Adipocyte (in vitro differentiated cells): Measurements from ENCODE around the gene BIRC3.

ENCODE experiments used
- DNase-seq: peaks from one replicate; pipeline ENCODE4 v3.0.0-alpha.2; 2015; ENCODE audit warnings: low read depth
- H3K27me3 ChIP-seq: replicated peaks from 2 replicates; pipeline ENCODE4 v1.7.0; 2013; ENCODE audit warnings: mild to moderate bottlenecking, low read length, moderate library complexity; ENCODE audit not compliant: control insufficient read depth, insufficient read depth
- H3K36me3 ChIP-seq: 2 replicates; pipeline ENCODE4 v1.7.0; 2013; ENCODE audit warnings: low read length, mild to moderate bottlenecking, moderate library complexity; ENCODE audit not compliant: control insufficient read depth, insufficient read depth, severe bottlenecking
- H3K4me1 ChIP-seq: 2 replicates; pipeline ENCODE4 v1.7.0; 2013; ENCODE audit warnings: mild to moderate bottlenecking, low read length, moderate library complexity; ENCODE audit not compliant: control insufficient read depth, insufficient read depth
- H3K4me3 ChIP-seq: 2 replicates; pipeline ENCODE4 v1.7.0; 2013; ENCODE audit warnings: mild to moderate bottlenecking, low read length, moderate library complexity
- H3K9ac ChIP-seq: 2 replicates; pipeline ENCODE4 v1.7.0; 2013; ENCODE audit warnings: mild to moderate bottlenecking, low read length, moderate library complexity
- H3K9me3 ChIP-seq: 2 replicates; pipeline ENCODE4 v1.7.0; 2013; ENCODE audit warnings: mild to moderate bottlenecking, low read length, moderate library complexity; ENCODE audit not compliant: control insufficient read depth

The BIRC3 gene

DNA sequence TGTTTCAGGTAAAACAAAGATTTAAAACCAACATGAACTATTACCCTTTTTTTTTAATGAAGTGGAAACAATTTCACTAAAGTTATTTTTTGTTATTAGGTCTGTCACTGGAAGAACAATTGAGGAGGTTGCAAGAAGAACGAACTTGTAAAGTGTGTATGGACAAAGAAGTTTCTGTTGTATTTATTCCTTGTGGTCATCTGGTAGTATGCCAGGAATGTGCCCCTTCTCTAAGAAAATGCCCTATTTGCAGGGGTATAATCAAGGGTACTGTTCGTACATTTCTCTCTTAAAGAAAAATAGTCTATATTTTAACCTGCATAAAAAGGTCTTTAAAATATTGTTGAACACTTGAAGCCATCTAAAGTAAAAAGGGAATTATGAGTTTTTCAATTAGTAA is 60.6 kb downstream of the BIRC3 start:
- no peaks in the 10 kb centered on the region for H3K27me3 ChIP-seq
- no peak for DNase-seq
- peaks cover 6% of the 10 kb centered on the region for H3K4me1 ChIP-seq
- H3K36me3 ChIP-seq: peaks cover 65% of the 10 kb centered on the region
- H3K9ac ChIP-seq: no peak overlapping the region
- H3K4me3 ChIP-seq: no peak overlapping the region
- H3K9me3 ChIP-seq: no peaks in the 10 kb centered on the region

DNA sequence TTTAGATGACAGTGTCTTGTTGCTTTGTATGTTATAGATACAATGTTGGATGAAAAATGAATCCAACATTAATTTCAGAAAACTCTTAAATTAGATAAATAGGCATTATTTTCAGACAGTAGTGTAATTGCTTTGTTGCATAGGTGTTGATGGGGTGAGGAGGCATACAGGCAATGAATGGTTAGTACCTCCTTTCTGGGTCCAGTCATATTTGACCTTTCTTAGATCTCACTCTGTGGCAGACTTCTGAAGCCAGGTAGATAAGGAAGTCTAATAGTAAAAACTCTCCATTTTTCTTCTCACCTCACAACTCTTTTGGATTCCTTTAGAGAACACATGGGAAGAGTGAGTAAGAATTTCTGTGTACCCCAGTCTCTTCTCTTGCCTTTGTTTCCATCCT is 61.5 kb downstream of the BIRC3 start:
- no peaks in the 10 kb centered on the region for H3K9me3 ChIP-seq
- no peak overlapping the region for H3K4me3 ChIP-seq
- H3K36me3 ChIP-seq: peaks cover 69% of the 10 kb centered on the region
- H3K4me1 ChIP-seq: peaks cover 12% of the 10 kb centered on the region
- DNase-seq: no peak
- H3K27me3 ChIP-seq: no peaks in the 10 kb centered on the region
- no peak overlapping the region for H3K9ac ChIP-seq

DNA sequence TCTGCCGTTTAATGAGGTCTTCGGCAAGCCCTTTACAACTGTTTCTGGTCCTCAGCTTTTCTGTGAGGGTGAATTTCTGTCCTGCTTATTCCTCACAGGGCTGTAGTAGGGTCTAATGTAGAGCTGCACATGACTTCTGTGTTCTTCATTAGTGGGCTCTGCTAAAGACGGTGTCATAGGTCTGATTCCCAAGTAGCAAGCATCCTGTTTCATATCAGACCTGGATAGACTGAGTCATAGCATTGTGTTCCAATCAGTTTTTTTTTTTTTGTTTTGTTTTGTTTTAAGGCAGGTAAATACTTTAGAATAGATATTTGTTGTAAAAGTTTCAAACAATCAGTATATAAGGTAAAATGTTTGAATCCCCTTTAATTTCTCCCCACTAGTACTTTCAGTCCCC is 65.1 kb downstream of the BIRC3 start:
- H3K4me3 ChIP-seq: no peak overlapping the region
- peaks cover 86% of the 10 kb centered on the region for H3K36me3 ChIP-seq
- no peak for DNase-seq
- H3K9ac ChIP-seq: no peak overlapping the region
- H3K4me1 ChIP-seq: peaks cover 9% of the 10 kb centered on the region
- no peaks in the 10 kb centered on the region for H3K9me3 ChIP-seq
- H3K27me3 ChIP-seq: no peaks in the 10 kb centered on the region

DNA sequence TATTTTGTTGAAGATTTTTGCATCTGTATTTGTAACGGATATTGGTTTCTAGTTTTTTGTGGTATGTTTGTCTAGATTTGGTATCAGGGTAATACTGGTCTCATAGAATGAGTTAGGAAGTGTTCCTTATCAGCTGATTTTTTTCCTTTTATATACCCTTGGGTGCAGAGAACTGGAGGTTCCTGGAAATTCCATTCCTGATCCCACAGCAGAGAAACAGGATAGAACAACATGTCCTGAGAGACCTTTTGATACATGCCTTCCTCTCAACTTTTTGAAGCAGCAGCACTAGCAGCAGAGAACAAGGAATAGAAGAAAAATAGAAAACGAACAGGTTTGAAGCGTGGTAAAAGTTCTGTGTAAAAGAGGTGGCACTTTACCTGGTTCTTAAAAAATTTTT is 66.6 kb downstream of the BIRC3 start:
- H3K9ac ChIP-seq: no peak overlapping the region
- H3K9me3 ChIP-seq: no peaks in the 10 kb centered on the region
- H3K4me3 ChIP-seq: no peak overlapping the region
- peaks cover 9% of the 10 kb centered on the region for H3K4me1 ChIP-seq
- H3K36me3 ChIP-seq: peaks cover 83% of the 10 kb centered on the region
- DNase-seq: no peak
- H3K27me3 ChIP-seq: no peaks in the 10 kb centered on the region

DNA sequence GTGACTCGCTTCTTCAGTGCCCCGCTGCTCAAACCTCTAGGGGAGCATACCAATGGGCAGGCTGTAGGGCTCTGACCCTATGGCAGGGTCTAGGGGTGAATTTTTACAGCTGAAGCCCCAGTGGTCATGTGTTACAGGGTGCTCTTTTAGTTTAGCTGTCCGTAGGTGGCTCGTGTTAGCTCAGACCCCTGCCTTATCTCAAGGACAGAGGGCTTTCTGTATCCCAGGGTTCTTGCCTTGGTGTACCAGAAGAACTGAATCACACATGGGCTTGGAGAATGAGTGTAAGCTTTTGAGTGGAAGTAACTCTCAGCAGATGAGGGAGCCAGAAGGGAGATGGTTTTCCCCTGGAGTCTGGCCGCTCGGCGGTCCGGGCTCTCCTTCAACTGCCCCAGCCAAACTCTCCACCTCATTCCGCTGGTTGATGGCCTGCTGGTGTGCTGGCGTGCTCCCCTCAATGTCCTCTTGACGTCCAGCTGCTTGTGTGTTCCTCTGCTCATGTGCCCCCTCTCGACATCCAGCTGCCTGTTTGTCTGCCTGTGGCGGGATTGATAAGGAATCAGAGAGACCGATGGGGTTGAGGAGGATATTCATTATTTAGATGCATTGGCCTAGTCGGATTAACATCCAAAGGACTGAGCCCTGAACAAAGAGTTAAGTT is 67.3 kb downstream of the BIRC3 start:
- no peak overlapping the region for H3K9ac ChIP-seq
- peaks cover 9% of the 10 kb centered on the region for H3K4me1 ChIP-seq
- no peaks in the 10 kb centered on the region for H3K27me3 ChIP-seq
- no peak overlapping the region for H3K4me3 ChIP-seq
- DNase-seq: no peak
- no peaks in the 10 kb centered on the region for H3K9me3 ChIP-seq
- peaks cover 83% of the 10 kb centered on the region for H3K36me3 ChIP-seq

DNA sequence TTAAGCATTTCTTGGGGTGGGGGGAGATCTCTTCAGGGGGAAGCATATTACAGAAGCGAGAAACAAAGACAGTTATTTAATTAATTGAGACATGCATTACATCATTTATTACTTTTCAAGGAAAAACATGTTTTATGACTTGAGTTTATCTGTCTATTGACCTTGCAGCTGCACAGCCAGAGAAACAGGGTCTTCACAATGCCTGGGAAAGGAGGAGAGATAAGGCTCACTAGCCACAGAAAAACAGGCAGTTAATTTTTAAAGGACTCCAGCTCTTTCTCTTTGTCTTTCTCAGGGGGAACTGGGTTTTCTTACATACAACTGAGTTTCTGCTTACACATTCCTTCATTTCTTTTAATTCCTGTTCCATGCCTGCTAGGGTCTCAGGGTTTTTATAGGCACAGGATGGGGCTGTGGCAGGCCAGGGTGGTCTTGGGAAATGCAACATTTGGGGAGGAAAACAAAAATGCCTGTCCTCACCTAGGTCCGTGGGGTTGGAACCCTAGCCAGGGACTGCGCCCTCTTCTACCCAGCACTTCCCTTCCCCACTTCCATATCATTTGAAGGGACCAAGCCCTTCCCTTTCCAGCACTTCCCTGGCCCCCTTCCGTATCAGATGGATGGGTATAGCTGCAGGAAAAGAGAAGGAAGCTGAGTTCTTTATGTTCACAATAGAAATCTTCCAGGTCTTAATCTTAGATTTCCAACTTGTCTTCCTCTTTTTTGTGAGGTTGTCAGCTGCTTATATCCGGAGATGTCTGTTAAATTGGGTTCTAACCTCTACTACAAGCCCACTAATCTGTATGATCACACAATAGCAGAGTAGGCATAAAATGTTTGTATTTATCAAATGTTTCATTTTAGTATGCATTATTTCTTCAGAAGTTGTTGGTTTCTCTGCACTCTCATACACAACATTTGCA is 68.1 kb downstream of the BIRC3 start:
- Histone ChIP-seq H3K4me3 (no peak overlapping the region), H3K27me3 (no peaks in the 10 kb centered on the region), H3K4me1 (peaks cover 9% of the 10 kb centered on the region), H3K9me3 (no peaks in the 10 kb centered on the region), H3K9ac (no peak overlapping the region), H3K36me3 (peaks cover 77% of the 10 kb centered on the region)
- no peak for DNase-seq

DNA sequence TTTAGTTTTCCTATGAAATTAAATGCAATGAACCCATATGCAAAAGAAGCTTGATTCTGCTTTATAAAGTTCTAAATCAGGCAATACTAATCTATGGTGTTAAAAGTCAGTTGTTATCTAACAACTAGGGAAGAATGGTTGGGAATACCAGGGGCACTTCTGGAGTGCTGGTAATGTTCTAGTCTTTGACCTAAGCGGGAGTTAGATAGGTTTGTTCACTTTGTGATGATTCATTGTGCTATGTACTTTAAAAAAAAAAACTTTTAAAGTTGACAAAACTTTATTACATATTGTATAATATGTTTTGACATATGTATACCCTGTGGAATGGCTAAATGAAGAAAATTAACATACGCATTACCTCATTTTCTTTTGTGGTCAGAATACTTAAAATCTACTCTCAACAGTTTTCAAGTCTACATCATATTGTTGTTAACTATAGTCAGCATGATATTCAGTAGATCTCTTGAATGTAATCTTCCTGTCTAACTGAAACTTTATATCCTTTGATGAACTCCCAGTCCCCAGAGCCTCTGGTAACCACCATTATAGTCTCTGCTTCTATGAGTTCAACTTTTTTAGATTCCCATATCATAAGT is 69.0 kb downstream of the BIRC3 start:
- Histone ChIP-seq H3K9me3 (no peaks in the 10 kb centered on the region), H3K9ac (no peak overlapping the region), H3K4me3 (no peak overlapping the region), H3K36me3 (peaks cover 72% of the 10 kb centered on the region), H3K27me3 (no peaks in the 10 kb centered on the region), H3K4me1 (peaks cover 9% of the 10 kb centered on the region)
- peak; percentile 12 for DNase-seq

DNA sequence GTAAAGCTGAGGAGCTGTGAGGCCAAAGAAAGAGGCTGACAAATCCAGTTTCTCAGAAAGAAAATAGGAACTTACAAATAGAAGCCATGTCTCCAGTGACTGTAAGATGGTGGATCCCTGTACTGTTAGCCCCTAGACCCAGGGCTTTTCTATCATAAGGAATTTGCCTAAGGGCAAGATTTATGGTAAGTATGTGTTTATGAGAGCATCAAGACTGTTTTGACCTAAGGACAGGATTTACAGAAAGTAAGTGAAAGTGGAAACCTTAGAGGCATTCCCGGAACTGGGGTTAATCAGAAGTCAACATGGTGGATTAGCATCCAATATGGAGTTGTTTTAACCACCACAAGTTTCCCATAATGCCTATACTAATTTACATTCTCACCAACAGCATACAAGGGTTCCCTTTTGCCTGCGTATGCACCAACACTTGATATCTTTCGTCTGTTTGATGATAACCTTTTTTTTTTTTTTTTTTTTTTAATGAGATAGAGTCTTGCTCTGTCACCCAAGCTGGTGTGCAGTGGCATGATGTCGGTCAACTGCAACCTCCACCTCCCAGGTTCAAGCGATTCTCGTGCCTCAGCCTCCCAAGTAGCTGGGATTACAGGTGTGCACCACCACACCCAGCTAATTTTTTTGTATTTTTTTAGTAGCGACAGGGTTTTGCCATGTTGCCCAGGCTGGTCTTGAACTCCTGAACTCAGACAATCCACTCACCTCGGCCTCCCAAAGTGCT is 69.9 kb downstream of the BIRC3 start:
- DNase-seq: peak; percentile 5
- Histone ChIP-seq H3K36me3 (peaks cover 72% of the 10 kb centered on the region), H3K4me3 (no peak overlapping the region), H3K4me1 (peaks cover 9% of the 10 kb centered on the region), H3K27me3 (no peaks in the 10 kb centered on the region), H3K9ac (no peak overlapping the region), H3K9me3 (no peaks in the 10 kb centered on the region)
